Mesenteric fat pad (tissue), 1 donor: Measurements from ENCODE around the gene UQCR11. TPM values are rescaled to one million over a fixed set of nuclear protein-coding genes. Genes with fewer than 3 reads are reported as not detected.

ENCODE experiments used
- total RNA-seq: library from RNA; stranded (reverse); fragmentation: NEBNext Ultra II Directional; extraction: Animal tissue kit (Norgen Biotek cat#: 25700); gene quantifications from one replicate; pipeline ENCODE4 v1.2.1, GENCODE V29; 2021
- donor health status: DM: yes; HTN: yes; CAD: no.

The UQCR11 gene
- total RNA-seq, 1 donor from 2014 or later: 239 TPM

Other genes with a start within 250 kb of the UQCR11 start
- 75.3 TPM for gene NDUFS7, start 221.6 kb downstream of the UQCR11 start, total RNA-seq
- 8.4 TPM for gene GAMT, start 203.9 kb downstream of the UQCR11 start, total RNA-seq
- gene DAZAP1, start 197.9 kb downstream of the UQCR11 start, total RNA-seq: 110 TPM
- gene RPS15, start 167.1 kb downstream of the UQCR11 start, total RNA-seq: 909 TPM
- gene APC2, start 155.3 kb downstream of the UQCR11 start, total RNA-seq: 0.10 TPM
- 21.6 TPM for gene C19orf25, start 126.2 kb downstream of the UQCR11 start, total RNA-seq
- 0.96 TPM for gene PCSK4, start 115.1 kb downstream of the UQCR11 start, total RNA-seq
- 7.4 TPM for gene REEP6, start 114.3 kb downstream of the UQCR11 start, total RNA-seq
- 1.8 TPM for gene ADAMTSL5, start 92.4 kb downstream of the UQCR11 start, total RNA-seq
- gene PLK5, start 81.4 kb downstream of the UQCR11 start, total RNA-seq: not detected
- gene MEX3D, start 37.1 kb downstream of the UQCR11 start, total RNA-seq: 20.5 TPM
- 65.0 TPM for gene MBD3, start 12.6 kb downstream of the UQCR11 start, total RNA-seq
- gene TCF3, start 47.2 kb upstream of the UQCR11 start, total RNA-seq: 44.4 TPM
- not detected for gene ONECUT3, start 148.0 kb upstream of the UQCR11 start, total RNA-seq
- gene ATP8B3, start 206.8 kb upstream of the UQCR11 start, total RNA-seq: 0.80 TPM
- 34.0 TPM for gene REXO1, start 243.0 kb upstream of the UQCR11 start, total RNA-seq